Astrocyte of the cerebellum (primary cell): ENCODE measurements around the gene HSD17B11.
"Not testable (repeated sequence)": the region's sequence is repeated elsewhere in the genome, so short reads cannot be mapped to it uniquely, and the experiment has no call there.

Source experiments
- DNase-seq: peaks from one replicate; pipeline ENCODE4 v3.0.0-alpha.2; 2011; ENCODE audit warnings: low read depth
- H3K4me3 ChIP-seq: 2 replicates; pipeline ENCODE4 v1.5.1; 2011; ENCODE audit warnings: mild to moderate bottlenecking, low read depth, low read length, moderate library complexity
- CTCF ChIP-seq: IDR thresholded peaks from 2 replicates; pipeline ENCODE4 v1.5.1; 2012; ENCODE audit warnings: low read length, low read depth, moderate library complexity, mild to moderate bottlenecking; ENCODE audit errors: missing control alignments
- in situ Hi-C: cut with HindIII; loops from 2 replicates; pipeline ENCODE4 v1.10.0; 2017; ENCODE audit warnings: low sequenced_read_pairs

HSD17B11 gene

GRCh38 chr4:87321888-87322287, 69.1 kb downstream of the HSD17B11 start:
- no peak for DNase-seq
- in situ Hi-C loops: no loop called here
- no peak for TF ChIP-seq CTCF
- no peak overlapping the region for H3K4me3 ChIP-seq

- no peak overlapping the region for H3K4me3 ChIP-seq
- no peak for TF ChIP-seq CTCF
- in situ Hi-C loops: no loop called here
- no peak for DNase-seq
Measured at GRCh38 chr4:87317527-87317926, 73.5 kb downstream of the HSD17B11 start.

GRCh38 chr4:87316961-87317360, 74.0 kb downstream of the HSD17B11 start:
- TF ChIP-seq CTCF: no peak
- in situ Hi-C loops: no loop called here
- H3K4me3 ChIP-seq: no peak overlapping the region
- DNase-seq: no peak

GRCh38 chr4:87315000-87315399, 76.0 kb downstream of the HSD17B11 start:
- in situ Hi-C loops, DNase-seq, H3K4me3 ChIP-seq: not testable (repeated sequence)

- no peak for TF ChIP-seq CTCF
- no peak overlapping the region for H3K4me3 ChIP-seq
- no peak for DNase-seq
- in situ Hi-C loops: no loop called here
Measured at GRCh38 chr4:87313756-87314155, 77.2 kb downstream of the HSD17B11 start.

- H3K4me3 ChIP-seq: no peak overlapping the region
- in situ Hi-C loops: no loop called here
- no peak for DNase-seq
- TF ChIP-seq CTCF: no peak
Measured at GRCh38 chr4:87311684-87312083, 79.3 kb downstream of the HSD17B11 start.

- no peak overlapping the region for H3K4me3 ChIP-seq
- DNase-seq: no peak
- in situ Hi-C loops: no loop called here
- no peak for TF ChIP-seq CTCF
Measured at GRCh38 chr4:87310691-87311335, 80.2 kb downstream of the HSD17B11 start.
